Hematopoietic multipotent progenitor cell treated with erythropoietin and hydrocortisone succinate and interleukin-3 and kit ligand, for 4 days (in vitro differentiated cells): Measurements from ENCODE around the gene RRAGC.
"Not testable (repeated sequence)": the region's sequence is repeated elsewhere in the genome, so short reads cannot be mapped to it uniquely, and the experiment has no call there.

Experiments used
- DNase-seq: peaks from one replicate; pipeline ENCODE4 v3.0.0-alpha.2; 2015

Gene RRAGC

GRCh38 chr1:38815903-38816627, 43.5 kb downstream of the RRAGC start:
- peak; percentile 96 for DNase-seq

GRCh38 chr1:38814984-38815464, 44.5 kb downstream of the RRAGC start:
- DNase-seq: peak; percentile 36

GRCh38 chr1:38814444-38814983, 45.1 kb downstream of the RRAGC start:
- peak; percentile 18 for DNase-seq

GRCh38 chr1:38812981-38813380, 46.6 kb downstream of the RRAGC start:
- DNase-seq: no peak

- DNase-seq: not testable (repeated sequence)
These were observed 48.1 kb downstream of the RRAGC start for GRCh38 chr1:38811466-38811865.

- DNase-seq: no peak
These were observed 53.5 kb downstream of the RRAGC start for GRCh38 chr1:38806090-38806489.

- DNase-seq: no peak
These were observed 54.5 kb downstream of the RRAGC start for GRCh38 chr1:38805036-38805435.

DNA sequence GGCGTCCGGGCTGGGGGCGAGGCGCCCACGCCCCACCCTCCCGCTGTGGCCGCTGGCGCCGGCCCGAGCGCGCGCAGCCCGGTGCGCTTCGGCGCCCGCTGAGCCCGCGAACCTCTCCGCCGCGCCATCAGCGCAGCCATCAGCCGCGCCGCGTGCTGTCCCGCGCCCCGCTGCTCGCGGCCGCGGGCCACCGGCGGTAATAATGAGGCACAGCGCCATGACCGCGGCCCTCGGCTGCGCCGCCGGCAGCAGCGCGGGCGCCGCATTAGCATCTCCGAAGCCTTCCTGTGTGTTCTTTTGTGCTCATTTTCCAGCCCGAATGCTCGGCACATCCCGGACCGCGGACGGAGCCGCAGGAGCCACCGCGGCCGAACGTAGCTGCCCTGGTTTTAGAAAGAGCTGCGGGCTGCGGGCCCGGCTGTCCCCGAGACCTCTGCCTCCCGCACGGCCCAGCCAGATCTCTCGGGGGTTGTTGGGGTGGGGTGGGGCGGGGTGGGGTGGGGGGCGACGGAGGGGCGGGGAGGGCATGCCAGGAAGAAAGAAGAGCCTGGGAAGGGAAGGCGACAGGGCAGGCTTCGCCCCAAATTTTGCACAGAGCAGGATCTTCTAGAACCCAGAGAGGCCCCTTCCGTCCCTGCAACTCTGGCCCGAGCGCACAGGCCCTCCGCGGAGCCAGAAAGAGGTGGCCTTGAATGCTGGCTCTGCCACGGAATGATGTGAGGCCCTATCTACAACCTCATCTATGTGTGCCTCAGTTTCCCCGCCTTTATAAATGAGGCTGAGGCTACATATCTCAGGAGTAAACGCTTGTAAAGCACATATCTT, 55.3 kb downstream of the RRAGC start:
- DNase-seq: peak; percentile 24

DNA sequence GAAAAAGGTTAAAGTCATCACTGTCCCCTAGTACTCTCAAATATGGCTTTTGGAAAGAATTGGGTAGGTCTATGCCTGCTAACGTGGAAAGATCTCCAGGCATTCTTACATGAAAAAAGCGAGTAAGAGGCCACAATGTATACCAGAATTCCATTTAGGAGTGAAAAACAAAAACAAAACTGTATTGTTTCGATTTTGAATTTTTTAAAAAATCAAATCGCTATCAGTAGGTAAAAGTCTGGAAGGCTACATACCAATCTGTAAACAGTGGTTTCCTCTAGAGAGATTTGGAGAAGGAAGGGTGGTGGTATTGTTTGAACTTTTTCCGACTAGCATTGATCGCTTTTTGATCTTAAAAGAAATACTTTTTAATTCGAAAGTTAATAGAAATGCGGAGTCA, 55.9 kb downstream of the RRAGC start:
- no peak for DNase-seq

DNA sequence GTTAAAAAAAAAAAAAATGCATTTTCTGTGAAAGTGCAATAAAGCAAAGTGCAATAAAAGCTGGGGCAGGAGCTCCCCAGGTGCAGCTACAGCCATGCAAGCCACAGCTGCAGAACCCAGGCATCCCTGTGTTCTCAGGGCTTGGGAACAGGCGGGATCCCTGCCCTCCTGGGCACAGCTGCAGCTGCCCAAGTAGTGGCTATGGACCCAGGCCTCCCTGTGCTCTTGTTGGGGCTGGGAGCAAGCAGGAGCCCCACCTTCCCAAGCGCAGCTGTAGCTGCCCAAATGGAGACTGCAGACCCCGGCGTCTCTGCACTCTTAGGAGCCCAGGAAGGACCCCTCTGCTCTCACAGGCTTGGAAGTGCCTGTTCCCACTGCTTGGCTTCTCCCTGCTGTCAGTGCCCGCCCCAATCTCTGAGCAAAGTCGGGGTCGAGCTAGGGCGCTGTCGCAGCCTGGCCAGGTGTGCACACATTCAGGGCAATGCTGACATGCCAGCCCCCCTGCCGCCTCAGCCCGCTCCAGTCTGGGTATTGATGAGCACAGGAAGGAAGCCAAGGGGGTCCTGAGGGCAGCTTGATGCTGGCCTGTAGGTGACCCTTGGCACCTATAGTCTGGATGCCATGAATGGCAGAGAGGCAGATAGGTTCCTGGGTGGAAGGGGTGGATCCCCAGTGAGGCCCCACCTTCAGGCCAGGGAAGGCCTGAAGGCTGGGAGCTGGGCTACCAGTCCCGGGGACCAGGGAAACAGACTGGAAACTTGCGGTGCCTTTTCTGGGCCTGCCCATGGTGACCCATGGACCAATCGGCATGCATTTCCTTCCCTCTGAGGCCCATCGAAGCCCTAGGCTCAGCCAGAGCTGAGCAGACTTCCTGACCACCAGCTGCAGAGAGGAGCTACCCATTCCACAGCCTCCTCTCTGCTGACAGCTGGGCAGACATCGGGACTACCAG, 58.6 kb downstream of the RRAGC start:
- no peak for DNase-seq

GRCh38 chr1:38793299-38793698, 66.3 kb downstream of the RRAGC start:
- no peak for DNase-seq

GRCh38 chr1:38791892-38792291, 67.7 kb downstream of the RRAGC start:
- no peak for DNase-seq

- no peak for DNase-seq
These were observed 68.4 kb downstream of the RRAGC start for GRCh38 chr1:38791164-38791515.

GRCh38 chr1:38790422-38791163, 69.0 kb downstream of the RRAGC start:
- no peak for DNase-seq

GRCh38 chr1:38789498-38790169, 69.9 kb downstream of the RRAGC start:
- peak; percentile 54 for DNase-seq

- no peak for DNase-seq
These were observed 70.9 kb downstream of the RRAGC start for GRCh38 chr1:38788341-38789336.
